Effector memory CD4-positive, alpha-beta T cell (primary cell): ENCODE data around the gene STIM1.

Experiments
- DNase-seq, 3 donors: peaks; one replicate each; pipeline ENCODE4 v3.0.0-alpha.2; 2020
- H3K27ac ChIP-seq: 2 replicates; pipeline ENCODE4 v1.7.0; 2013; ENCODE audit warnings: mild to moderate bottlenecking, low read length, moderate library complexity; ENCODE audit not compliant: insufficient read depth, poor library complexity, severe bottlenecking
- H3K27me3 ChIP-seq: replicated peaks from 2 replicates; pipeline ENCODE4 v1.7.0; 2013; ENCODE audit warnings: mild to moderate bottlenecking, low read length; ENCODE audit not compliant: insufficient read depth, control insufficient read depth, poor library complexity, severe bottlenecking
- H3K36me3 ChIP-seq: 2 replicates; pipeline ENCODE4 v1.7.0; 2013; ENCODE audit warnings: mild to moderate bottlenecking, low read length, moderate library complexity; ENCODE audit not compliant: control insufficient read depth, insufficient read depth
- H3K4me1 ChIP-seq: 2 replicates; pipeline ENCODE4 v1.7.0; 2013; ENCODE audit warnings: low read length, mild to moderate bottlenecking; ENCODE audit not compliant: control insufficient read depth, insufficient read depth, poor library complexity, severe bottlenecking
- H3K4me3 ChIP-seq: 2 replicates; pipeline ENCODE4 v1.7.0; 2013; ENCODE audit warnings: low read length, low read depth, mild to moderate bottlenecking; ENCODE audit not compliant: insufficient read depth, poor library complexity, severe bottlenecking
- H3K9me3 ChIP-seq: 2 replicates; pipeline ENCODE4 v1.7.0; 2013; ENCODE audit warnings: mild to moderate bottlenecking, low read length, moderate library complexity; ENCODE audit not compliant: control insufficient read depth

STIM1 gene

DNA sequence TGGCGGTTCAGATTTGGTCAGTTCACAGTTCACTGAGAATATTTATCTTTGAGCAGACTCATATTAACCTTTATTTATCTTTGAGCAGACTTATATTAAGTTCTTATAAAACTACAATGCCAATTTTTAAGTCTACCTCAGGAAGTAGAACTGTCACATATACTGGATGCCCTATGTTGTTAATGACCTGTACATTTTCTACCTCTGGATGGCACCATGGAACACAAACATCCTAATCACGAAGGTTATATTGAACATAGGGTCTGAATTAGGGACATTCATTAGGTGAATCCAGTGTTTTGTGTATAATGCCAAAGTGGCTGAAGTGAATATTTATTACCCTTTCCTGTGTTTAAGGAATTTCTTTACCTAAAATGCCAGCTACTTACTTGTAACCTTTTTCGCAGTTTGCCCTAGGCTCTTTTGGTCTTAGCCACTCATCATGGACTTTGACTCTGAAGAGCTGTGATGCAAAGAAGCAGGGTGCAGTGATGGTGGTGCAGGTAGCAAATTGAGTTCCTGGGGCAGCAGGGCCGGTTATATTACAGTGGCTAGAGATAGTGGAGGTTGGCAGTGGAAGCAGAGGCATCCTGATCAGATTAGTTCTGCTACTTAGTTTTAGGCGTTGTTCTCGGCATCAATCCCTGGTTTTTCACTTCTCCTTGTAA is 71.8 kb downstream of the STIM1 start:
- no peaks in the 10 kb centered on the region for H3K9me3 ChIP-seq
- no peak overlapping the region for H3K27ac ChIP-seq
- DNase-seq = no peak
- H3K4me1 ChIP-seq = peaks cover 3% of the 10 kb centered on the region
- no peaks in the 10 kb centered on the region for H3K36me3 ChIP-seq
- no peak overlapping the region for H3K4me3 ChIP-seq
- no peaks in the 10 kb centered on the region for H3K27me3 ChIP-seq

DNA sequence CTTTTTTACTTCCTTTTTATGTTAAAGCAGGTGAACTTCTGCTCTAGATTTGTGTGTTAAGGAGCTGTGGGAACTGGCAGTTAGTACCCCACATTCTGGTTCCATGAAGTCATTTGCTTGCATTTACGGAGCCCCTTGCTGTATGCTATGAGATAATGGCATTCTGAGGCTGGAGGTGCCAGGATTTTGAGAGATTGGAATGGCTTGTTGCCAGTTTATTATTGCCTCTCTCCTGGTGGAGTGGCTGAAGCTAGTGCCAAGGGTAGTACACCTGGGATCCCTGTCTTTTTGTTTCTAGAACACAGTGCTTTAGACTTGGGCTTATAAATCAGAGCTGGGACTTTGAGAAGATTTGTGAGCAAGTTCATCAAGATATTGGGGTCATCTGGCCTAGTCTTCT is 73.8 kb downstream of the STIM1 start:
- no peak overlapping the region for H3K27ac ChIP-seq
- H3K9me3 ChIP-seq = no peaks in the 10 kb centered on the region
- no peaks in the 10 kb centered on the region for H3K27me3 ChIP-seq
- no peaks in the 10 kb centered on the region for H3K36me3 ChIP-seq
- DNase-seq = no peak
- H3K4me1 ChIP-seq = peaks cover 3% of the 10 kb centered on the region
- H3K4me3 ChIP-seq = no peak overlapping the region

DNA sequence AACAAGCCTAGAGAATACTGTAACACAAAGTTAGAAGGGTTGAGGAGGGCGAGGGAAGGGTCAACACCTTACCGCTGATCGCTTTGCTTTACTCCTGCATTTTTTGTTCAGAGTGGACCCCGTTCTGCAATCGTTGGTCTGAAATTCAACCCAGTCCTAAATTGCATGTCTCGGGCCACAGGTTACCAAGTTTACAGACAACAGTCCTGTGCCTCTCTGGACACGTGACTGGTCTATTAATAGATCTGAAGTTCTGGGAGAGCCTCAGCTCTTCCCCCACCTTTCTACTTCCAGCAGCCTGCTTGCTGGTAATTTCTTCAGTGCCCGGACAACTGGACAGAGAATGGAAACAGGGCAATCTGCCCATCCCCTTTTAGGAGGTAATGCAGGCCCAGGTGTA is 74.2 kb downstream of the STIM1 start:
- H3K4me1 ChIP-seq = peaks cover 3% of the 10 kb centered on the region
- no peak for DNase-seq
- H3K27ac ChIP-seq = no peak overlapping the region
- no peaks in the 10 kb centered on the region for H3K36me3 ChIP-seq
- H3K9me3 ChIP-seq = no peaks in the 10 kb centered on the region
- H3K27me3 ChIP-seq = no peaks in the 10 kb centered on the region
- H3K4me3 ChIP-seq = no peak overlapping the region

DNA sequence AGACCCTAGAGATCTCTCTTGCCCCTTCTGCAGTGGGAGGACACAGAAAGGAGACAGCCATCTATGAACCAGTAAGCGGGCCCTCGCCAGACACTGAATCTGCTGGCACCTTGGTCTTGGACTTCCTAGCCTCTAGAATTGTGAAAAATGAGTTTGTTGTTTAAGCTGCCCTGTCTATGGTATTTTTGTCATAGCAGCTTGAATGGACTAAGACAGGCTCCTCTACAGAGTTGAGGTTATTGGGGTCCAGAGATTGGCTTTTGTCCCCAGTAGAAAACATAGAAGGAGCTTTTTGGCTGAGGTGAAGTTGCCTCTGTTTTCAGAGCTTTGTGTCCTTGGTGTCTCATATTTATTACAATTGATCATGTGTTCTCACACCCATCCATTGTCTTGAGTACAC is 77.2 kb downstream of the STIM1 start:
- Histone ChIP-seq H3K36me3 (no peaks in the 10 kb centered on the region), H3K4me1 (peaks cover 8% of the 10 kb centered on the region), H3K27ac (no peak overlapping the region), H3K27me3 (no peaks in the 10 kb centered on the region), H3K9me3 (no peaks in the 10 kb centered on the region), H3K4me3 (no peak overlapping the region)
- DNase-seq = no peak

DNA sequence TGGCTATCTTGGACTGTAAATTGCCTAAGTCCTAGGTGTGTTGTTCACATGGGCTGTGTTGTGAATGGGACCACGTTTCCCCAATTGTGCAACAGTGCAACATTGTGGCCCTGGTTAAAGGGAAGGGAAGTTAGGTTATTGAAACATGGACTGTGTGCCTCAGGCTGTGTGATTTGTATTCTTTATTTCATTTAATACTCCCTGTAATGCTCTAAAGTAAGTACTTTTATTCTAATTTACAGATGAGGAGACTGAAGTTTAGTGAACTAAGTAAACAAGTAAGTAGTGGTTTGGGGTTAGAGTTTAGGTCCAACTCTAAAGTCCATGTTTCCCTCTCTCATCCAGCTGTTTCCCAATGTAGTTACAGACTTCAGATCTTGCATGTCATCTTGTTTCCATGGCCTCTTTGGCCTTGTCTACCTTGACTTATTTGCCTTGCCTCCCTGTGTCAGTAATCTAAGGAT is 77.7 kb downstream of the STIM1 start:
- Histone ChIP-seq H3K9me3 (no peaks in the 10 kb centered on the region), H3K36me3 (no peaks in the 10 kb centered on the region), H3K4me1 (peaks cover 8% of the 10 kb centered on the region), H3K4me3 (no peak overlapping the region), H3K27ac (no peak overlapping the region), H3K27me3 (no peaks in the 10 kb centered on the region)
- no peak for DNase-seq

DNA sequence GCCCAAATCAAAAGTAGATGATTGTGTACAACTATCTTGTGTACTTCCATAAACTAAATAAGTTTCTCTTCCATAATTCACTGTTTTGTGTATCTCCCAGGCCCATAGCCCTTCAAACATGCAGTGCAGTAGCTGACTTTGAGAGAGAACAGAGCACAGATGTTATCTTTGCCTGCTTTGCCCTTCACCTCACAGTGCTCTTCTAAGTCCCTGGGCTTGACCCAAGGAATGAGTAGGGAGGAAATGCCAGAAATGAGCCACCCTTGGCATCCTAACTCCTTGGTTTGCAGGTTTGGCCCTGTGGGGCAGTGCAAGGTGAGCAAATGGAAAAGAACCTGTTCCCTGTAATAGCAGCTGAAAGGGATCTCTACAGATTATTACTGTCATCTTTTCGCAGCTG is 79.2 kb downstream of the STIM1 start:
- peaks cover 8% of the 10 kb centered on the region for H3K4me1 ChIP-seq
- no peak for DNase-seq
- no peak overlapping the region for H3K4me3 ChIP-seq
- no peaks in the 10 kb centered on the region for H3K9me3 ChIP-seq
- H3K27me3 ChIP-seq = no peaks in the 10 kb centered on the region
- H3K36me3 ChIP-seq = no peaks in the 10 kb centered on the region
- H3K27ac ChIP-seq = no peak overlapping the region

DNA sequence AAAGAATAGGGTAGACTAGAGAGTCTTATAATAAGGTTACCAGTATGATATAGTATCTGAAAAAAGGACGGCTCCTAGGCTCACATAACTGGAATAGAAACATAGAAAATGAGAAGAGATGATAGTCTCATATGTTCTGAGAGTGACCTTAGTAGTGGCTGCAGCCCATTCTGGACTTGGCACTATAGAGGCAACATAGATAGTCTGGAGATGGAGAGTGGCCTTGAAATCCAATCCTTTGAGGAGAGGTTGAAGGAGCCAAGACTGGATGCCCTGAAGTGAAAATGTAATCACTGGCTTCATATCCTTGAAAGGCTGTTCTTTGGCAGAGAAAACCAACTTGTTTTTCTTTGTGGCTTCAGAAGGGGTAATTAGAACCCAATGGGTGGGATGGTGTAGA is 81.1 kb downstream of the STIM1 start:
- H3K36me3 ChIP-seq = no peaks in the 10 kb centered on the region
- H3K9me3 ChIP-seq = no peaks in the 10 kb centered on the region
- no peak overlapping the region for H3K27ac ChIP-seq
- peaks cover 8% of the 10 kb centered on the region for H3K4me1 ChIP-seq
- H3K27me3 ChIP-seq = no peaks in the 10 kb centered on the region
- DNase-seq = no peak
- H3K4me3 ChIP-seq = no peak overlapping the region

DNA sequence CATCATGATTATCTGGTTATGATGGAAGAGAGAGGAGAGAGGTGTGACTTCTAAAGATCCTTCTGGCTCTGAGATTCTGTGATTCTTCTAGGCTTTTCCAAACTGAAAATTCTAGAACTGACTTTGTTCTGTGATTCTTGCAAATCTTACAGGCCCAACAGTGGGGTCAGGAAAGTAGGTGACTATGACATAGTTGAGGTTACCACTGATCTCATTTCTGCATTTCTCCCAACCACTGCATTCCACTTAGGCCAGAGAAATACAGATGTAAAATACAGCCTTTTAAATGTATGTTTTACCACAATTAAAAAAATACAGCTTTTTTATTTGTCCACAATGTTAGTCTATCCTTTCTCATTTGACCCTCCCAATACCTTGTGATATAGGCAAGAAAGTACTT is 83.7 kb downstream of the STIM1 start:
- no peak overlapping the region for H3K27ac ChIP-seq

DNA sequence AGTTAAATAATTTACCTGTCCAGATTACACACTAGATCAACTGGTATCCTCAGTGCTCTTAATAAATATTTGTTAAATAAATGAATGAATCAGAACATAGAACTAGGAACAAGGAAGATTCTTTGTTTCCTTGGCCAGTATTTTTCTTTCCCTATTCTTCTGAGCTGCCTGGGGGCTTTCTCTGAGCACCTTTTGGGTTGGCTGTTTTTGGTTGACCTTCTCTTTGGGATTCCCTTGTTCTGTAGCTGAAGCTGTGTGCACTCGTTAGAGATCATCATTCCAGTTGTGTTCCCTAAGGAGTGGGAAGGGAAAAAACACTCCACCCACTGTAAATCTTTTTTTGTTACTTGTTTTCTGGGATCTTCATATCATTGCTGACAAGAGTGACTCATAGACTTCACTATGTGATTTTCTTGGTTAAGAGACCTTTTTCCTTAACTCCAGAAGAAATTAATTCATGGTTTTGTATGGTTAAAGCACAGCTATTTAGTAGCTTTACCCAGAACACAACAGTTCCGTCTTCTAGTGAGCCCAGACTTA is 84.3 kb downstream of the STIM1 start:
- no peak for DNase-seq
- H3K27me3 ChIP-seq = no peaks in the 10 kb centered on the region
- no peaks in the 10 kb centered on the region for H3K9me3 ChIP-seq
- no peaks in the 10 kb centered on the region for H3K36me3 ChIP-seq
- H3K27ac ChIP-seq = no peak overlapping the region
- peaks cover 40% of the 10 kb centered on the region for H3K4me1 ChIP-seq
- H3K4me3 ChIP-seq = no peak overlapping the region

More for the DNA sequence above, 83.7 kb downstream of the STIM1 start:
- Histone ChIP-seq H3K36me3 (no peaks in the 10 kb centered on the region), H3K9me3 (no peaks in the 10 kb centered on the region), H3K4me3 (no peak overlapping the region), H3K27me3 (no peaks in the 10 kb centered on the region), H3K4me1 (peaks cover 35% of the 10 kb centered on the region)
- DNase-seq = no peak

DNA sequence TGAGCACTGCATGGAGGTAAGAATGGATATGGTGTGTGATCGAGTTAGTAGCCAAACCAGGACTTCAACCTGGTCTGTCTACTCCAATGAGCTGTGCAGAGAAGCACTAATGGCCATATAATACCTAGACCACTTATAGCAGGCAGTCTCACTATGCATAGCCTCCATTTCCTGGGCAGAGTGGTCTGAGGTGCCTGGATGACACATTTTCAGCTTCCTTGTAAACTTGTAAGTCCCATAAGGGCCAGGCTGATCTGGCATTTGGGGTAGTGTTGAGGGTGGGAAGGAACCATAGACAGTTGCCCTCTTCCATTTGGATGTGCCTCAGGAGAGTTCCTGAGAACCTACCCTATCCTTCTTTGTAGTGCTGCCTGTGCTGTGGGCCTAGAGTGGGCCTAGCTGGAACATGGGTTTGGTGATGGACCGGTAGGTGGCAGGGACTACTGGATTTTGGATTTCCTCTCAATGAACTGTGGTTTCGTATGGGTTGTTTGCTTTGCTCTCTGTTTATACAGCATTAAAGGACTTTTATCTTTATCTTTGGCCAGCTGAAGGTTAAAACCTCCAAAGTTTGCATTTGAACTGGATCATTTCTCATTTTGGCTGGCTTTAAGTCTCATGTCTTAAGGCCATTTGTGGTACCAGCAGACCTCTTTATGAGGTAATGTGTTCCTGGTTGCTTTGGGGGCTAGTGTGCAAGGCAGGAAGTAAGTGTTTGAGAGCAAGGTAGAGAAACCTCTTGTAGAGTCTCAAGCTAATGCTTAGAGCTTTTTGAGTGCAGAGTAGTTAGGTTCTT is 86.9 kb downstream of the STIM1 start:
- no peaks in the 10 kb centered on the region for H3K27me3 ChIP-seq
- H3K9me3 ChIP-seq = no peaks in the 10 kb centered on the region
- H3K36me3 ChIP-seq = no peaks in the 10 kb centered on the region
- H3K4me1 ChIP-seq = peaks cover 54% of the 10 kb centered on the region
- H3K4me3 ChIP-seq = peak overlapping the region; percentile 2
- DNase-seq = no peak
- peak overlapping the region; percentile 57 for H3K27ac ChIP-seq
